GM12801 (cell line): ENCODE data around the gene SGTA.

Experiments
- TF ChIP-seq, protein P1 (sequence below): IDR thresholded peaks from one replicate; pipeline ENCODE4 v1.5.1; 2011; ENCODE audit warnings: control low read depth; ENCODE audit not compliant: insufficient read length; ENCODE audit errors: extremely low read depth

Gene SGTA

DNA sequence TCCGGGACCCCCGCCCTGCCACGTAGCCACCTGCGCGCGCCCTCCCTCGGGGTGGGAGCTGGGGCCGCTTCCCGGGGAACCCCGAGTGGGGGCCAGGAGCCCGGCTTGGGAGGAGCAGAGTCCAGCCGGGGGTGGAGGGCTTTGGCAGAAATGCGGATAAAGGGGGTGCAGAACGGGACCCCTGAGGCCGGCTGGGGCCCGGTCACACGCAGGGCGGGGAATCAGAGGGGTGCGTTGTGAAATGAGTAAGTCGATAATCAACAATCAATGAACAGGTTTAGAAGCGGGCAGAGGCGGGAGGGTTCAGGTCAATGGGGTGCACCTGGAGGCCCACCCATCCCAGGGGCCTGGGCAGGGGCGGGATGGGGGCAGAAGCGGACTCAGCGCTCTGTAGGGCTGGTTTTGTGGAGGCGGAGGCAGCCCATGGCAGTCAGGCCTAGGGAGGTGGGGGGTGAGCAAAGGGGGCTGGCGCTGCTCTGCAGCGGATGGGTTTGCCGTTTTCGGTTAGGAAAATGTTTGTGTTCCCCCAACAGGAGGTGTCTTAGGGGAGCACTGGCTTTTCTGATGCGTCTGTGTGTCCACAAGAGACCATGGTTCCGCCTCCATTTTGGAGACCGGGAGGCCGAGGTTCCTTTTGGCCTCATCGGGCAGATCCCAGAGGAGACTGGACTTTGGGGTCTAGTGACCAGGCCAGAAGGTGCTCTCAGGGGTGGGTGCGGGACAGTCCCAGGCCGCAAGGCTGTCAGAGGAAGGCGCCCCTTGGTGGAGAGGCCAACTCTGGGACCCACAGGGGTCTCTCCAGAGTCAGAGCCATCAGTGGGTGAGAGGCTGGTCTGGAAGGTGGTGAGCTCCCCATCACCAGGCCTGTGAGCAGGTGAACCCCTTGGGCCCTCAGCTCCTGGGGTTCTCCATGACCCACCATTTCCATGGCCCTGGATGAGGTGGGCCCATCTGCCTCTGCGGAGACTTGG is 61.2 kb downstream of the SGTA start:
- TF ChIP-seq, protein P1, sequence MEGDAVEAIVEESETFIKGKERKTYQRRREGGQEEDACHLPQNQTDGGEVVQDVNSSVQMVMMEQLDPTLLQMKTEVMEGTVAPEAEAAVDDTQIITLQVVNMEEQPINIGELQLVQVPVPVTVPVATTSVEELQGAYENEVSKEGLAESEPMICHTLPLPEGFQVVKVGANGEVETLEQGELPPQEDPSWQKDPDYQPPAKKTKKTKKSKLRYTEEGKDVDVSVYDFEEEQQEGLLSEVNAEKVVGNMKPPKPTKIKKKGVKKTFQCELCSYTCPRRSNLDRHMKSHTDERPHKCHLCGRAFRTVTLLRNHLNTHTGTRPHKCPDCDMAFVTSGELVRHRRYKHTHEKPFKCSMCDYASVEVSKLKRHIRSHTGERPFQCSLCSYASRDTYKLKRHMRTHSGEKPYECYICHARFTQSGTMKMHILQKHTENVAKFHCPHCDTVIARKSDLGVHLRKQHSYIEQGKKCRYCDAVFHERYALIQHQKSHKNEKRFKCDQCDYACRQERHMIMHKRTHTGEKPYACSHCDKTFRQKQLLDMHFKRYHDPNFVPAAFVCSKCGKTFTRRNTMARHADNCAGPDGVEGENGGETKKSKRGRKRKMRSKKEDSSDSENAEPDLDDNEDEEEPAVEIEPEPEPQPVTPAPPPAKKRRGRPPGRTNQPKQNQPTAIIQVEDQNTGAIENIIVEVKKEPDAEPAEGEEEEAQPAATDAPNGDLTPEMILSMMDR, result no peak

DNA sequence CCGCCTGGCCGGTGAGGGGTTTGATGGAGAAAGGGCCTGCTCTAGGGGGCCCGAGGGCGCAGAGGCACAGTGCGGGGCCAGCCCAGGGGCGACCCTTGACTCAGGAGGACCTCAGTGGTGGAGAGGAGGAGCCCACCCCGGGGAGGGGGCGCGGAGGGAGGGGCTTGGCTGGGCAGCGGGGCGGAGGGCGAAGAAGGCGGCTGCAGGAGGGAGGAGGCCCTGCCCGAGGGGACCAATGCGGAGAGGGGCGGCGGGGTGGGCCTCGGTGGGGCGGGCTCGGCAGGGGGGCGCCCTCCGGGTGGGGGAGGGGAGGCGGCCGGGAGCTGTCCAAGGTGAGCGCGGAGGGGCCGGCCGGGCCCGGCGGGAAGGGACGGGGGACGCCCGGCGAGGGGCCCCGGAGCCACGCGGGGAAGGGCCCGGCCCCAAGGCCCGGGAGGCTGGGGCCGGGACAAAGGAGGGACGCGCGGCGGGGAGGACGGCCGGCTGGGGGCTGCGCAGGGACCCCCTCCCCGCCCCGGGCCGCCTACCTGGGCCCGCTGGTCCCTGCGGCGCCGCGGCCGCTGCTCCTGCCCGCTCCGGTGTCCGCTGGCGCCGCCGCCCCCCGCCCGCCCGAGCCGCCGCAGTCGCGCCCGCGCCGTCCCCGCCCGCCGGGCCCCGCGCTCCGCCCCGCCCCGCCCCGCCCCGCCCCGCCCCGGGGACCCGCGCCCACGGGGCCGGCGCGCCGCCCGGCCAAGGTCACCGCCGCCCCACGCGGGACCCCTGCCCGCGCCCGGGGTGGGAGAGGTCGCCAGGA is 62.1 kb downstream of the SGTA start, which contains the start of gene DIRAS1:
Gene DIRAS1 (minus strand): TSS at position 596 of the 793 bp plus-strand sequence. CDS start 3,566 bp downstream, outside the sequence.
- TF ChIP-seq, protein P1, result no peak

DNA sequence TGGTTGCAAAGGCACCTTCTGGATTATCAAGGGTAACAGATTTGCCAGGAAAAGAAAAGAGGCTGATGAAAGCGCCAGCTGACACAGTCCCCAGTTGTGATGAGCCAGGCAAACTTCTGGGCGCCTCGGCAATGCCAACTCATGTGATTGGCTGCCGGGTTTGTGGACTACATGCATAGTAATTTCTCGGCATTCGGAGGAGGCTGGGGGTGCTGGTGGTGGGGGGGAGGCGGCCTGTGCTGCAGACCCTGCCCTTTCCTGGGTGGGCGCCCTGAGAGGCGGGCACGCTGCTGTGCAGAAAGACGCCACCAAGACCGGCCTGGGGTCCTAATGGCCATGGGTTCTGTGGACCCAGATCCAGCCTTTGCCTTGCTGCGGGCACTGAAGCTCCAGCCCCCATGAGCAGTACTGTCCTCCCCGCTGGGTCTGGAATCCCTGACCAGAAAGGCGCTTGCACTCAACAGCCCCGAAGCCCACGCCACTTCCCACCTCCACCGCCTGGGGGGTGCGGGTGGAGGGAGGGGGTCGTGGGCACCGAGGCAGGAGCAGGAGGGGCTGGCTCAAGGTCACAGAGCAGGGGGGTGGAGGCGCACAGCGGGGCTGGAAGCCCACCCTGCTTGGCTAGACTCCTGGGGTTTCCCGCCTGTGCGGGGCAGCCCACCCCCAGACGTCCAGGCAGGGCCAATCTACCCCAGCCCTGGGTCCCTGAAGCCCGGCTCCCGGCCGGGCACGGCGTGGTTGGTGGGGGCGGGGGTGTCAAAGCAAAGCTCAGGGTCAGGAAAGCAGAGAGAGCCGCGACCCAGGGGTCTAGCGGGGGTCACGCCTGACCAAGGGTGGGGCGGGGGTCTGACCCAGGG is 62.9 kb downstream of the SGTA start:
- TF ChIP-seq, protein P1, result no peak

DNA sequence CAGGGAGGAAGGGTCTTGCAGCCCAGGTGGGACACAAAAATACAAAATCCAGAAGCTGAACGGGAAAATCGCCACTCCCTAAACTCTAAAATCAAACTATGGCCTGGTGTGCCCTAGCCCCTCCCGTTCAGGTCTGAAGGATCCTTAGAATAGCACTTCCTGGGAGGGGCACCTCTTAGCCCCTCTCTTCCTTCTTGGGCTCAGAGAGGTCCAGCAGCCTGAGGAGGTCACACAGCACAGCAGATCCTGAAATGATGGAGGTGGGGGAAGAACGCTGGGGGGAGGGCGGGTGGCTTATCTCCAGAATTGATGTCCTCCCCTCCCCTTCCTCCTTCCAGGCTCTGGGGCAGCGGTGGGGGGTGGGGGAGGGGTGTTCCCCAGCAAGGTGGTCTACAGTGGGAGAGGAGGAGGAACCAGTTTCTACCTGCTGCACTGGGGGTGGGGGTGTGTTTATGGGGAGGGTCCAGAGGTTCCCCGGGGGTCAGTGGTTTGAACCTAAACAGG is 63.8 kb downstream of the SGTA start:
- TF ChIP-seq, protein P1, result no peak

DNA sequence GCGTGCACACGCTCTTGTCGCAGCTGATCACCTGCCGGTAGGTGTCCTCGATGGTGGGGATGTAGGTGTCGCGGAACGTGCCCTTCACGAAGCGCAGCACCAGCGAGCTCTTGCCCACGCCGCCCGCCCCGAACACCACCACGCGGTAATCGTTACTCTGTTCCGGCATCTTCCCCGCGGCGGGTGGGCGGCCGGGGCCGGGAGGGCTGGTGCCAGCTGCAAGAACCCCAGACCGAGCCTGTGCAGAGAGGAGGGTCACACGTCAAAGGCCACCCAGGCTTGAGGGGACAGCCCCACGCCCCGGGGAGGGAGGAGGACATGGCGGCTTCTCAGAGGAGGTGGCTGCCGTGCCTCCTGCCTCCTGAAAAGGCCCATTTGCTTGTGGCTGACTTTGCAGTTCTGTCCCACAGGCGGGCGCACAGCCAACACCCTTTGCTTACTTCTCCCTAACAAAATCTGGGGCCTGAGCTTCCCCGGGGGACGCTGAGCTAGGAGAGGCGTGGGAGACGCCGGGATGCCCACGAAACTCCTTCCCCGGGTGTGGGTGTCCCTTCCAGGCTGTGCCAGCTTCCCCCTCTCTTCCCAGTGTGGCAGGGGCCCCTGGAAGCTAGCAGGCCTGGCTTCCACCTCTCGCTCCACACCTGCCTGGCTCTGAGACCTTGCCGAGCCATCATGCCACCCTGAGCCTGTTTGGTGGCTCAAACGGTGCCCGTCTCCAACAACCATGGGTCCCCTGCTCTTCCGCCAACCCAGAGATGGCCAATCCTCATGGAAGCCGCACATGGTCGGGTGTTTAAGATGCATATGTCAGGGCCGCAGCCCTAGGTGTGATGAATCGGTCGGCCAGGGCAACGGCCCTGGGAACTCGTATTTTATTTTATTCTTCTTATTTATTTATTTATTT is 65.2 kb downstream of the SGTA start:
- TF ChIP-seq, protein P1, result no peak
